Measurements from ENCODE around the gene MFN2. TPM values are rescaled to one million over a fixed set of nuclear protein-coding genes. Genes with fewer than 3 reads are reported as not detected.

MFN2 gene
- total and polyA plus RNA-seq, 9 of the 15 experiments (the other 6 are each of a cell fraction or from before 2014, with no cell fraction given) = 10.5 to 158 (median 87.1) TPM

- no peak for TF ChIP-seq PURB (CRISPR knock-in tag; IDR thresholded peaks at IDR 0.05; ENCODE audit: low read depth)
- TF ChIP-seq PATZ1 (CRISPR knock-in tag; IDR thresholded peaks at IDR 0.05; ENCODE audit: borderline replicate concordance) = no peak
- TF ChIP-seq ZNF12 (CRISPR knock-in tag; IDR thresholded peaks at IDR 0.05) = 0 out of 2 replicates have a peak, but pooled peaks have one; percentile 21
- TF ChIP-seq, protein P1, sequence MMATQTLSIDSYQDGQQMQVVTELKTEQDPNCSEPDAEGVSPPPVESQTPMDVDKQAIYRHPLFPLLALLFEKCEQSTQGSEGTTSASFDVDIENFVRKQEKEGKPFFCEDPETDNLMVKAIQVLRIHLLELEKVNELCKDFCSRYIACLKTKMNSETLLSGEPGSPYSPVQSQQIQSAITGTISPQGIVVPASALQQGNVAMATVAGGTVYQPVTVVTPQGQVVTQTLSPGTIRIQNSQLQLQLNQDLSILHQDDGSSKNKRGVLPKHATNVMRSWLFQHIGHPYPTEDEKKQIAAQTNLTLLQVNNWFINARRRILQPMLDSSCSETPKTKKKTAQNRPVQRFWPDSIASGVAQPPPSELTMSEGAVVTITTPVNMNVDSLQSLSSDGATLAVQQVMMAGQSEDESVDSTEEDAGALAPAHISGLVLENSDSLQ (IDR thresholded peaks at IDR 0.05) = no peak
- TF ChIP-seq POLR3A (IDR thresholded peaks at IDR 0.05; ENCODE audit: borderline replicate concordance, extremely low read depth, insufficient read depth, insufficient read length) = no peak
- TF ChIP-seq, protein P2, sequence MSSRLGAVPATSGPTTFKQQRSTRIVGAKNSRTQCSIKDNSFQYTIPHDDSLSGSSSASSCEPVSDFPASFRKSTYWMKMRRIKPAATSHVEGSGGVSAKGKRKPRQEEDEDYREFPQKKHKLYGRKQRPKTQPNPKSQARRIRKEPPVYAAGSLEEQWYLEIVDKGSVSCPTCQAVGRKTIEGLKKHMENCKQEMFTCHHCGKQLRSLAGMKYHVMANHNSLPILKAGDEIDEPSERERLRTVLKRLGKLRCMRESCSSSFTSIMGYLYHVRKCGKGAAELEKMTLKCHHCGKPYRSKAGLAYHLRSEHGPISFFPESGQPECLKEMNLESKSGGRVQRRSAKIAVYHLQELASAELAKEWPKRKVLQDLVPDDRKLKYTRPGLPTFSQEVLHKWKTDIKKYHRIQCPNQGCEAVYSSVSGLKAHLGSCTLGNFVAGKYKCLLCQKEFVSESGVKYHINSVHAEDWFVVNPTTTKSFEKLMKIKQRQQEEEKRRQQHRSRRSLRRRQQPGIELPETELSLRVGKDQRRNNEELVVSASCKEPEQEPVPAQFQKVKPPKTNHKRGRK (tag; IDR thresholded peaks at IDR 0.05) = no peak
- TF ChIP-seq FOXM1 (IDR thresholded peaks at IDR 0.05; ENCODE audit: low read depth) = no peak
- no peak for TF ChIP-seq FOXM1 (CRISPR knock-in tag; IDR thresholded peaks at IDR 0.05; ENCODE audit: low read depth)
- H3K79me2 ChIP-seq (ENCODE audit: control insufficient read depth, insufficient read depth, low read length) = peaks cover 58% of the 10 kb centered on the region
- no peaks in the 10 kb centered on the region for H3K27me3 ChIP-seq (ENCODE audit: control insufficient read depth in 2 of 2, insufficient read depth in 2 of 2, low read length in 2 of 2)
- H3K4me1 ChIP-seq (replicated peaks in 1 of 2; ENCODE audit: control insufficient read depth in 2 of 2, insufficient read depth in 2 of 2, low read length in 2 of 2) = no peaks in the 10 kb centered on the region; a peak in 2 of 5 replicates
- ChIA-PET CTCF (ENCODE audit: low intra/inter-chr PET ratio) (no interaction called here), POLR2A (interaction anchor here (0.6 to 1.5 kb wide), 6 partner anchors 9 to 85 kb away, joined by 3 to 8 read pairs (median 3); no protein-coding TSS in a partner anchor)
- H3K27ac ChIP-seq (ENCODE audit: extremely low read depth, low read depth, low read length) = no peak overlapping the region; the same call in 2 of the 3 replicates
- intact Hi-C loops (cut with micrococcal nuclease) (no loop called here), in situ Hi-C loops (cut with MboI) (no loop called here)
- DNase-seq (ENCODE audit: extremely low read depth in 1 of 4, low spot score in 3 of 4) = no peak
- BruUV-seq (replicated peaks) = no TSS peak
- no peak overlapping the region for H3K9ac ChIP-seq (ENCODE audit: insufficient read depth in 1 of 2, low read depth in 2 of 2, low read length in 2 of 2)
- H3K4me3 ChIP-seq = no peak overlapping the region
- no peak overlapping the region for H3K4me2 ChIP-seq (ENCODE audit: insufficient read depth, low read length)
- no peaks in the 10 kb centered on the region for H3K9me1 ChIP-seq (ENCODE audit: control insufficient read depth, insufficient read depth, low read length)
- no peak for FAIRE-seq
- no peak for ATAC-seq
- peaks cover 14% of the 10 kb centered on the region; the same call in 1 of the 2 replicates for H4K20me1 ChIP-seq (replicated peaks; ENCODE audit: control insufficient read depth, insufficient read depth, low read length)
- H3K36me3 ChIP-seq (ENCODE audit: control insufficient read depth, insufficient read depth, low read length) = peaks cover 91% of the 10 kb centered on the region
- no peak overlapping the region for H2AFZ ChIP-seq (ENCODE audit: low read depth, low read length)
- 92% methylated on average over 10 of the region's 10 CpGs for WGBS (ENCODE audit: insufficient coverage, low coverage, missing lambda C conversion rate)
- no peaks in the 10 kb centered on the region for H3K9me3 ChIP-seq (replicated peaks; ENCODE audit: control insufficient read depth, insufficient read depth, low read depth, low read length)
Observed at GRCh38 chr1:11990303-11991032, 10.2 kb downstream of the MFN2 start.
